BE2C (cell line): ENCODE results near the gene CHAMP1. TPM values are rescaled to one million over a fixed set of nuclear protein-coding genes. Genes with fewer than 3 reads are reported as not detected.

ENCODE experiments used
- DNase-seq: peaks from one replicate; pipeline ENCODE4 v3.0.0-alpha.2; 2020
- H3K27me3 ChIP-seq: fragments of 250-450 bp; sonication (Bioruptor Pico); 2 replicates; pipeline ENCODE4 v1.5.1; 2020; ENCODE audit warnings: mild to moderate bottlenecking
- H3K36me3 ChIP-seq: fragments of 250-450 bp; sonication (Bioruptor Pico); 2 replicates; pipeline ENCODE4 v1.5.1; 2020; ENCODE audit warnings: mild to moderate bottlenecking
- H3K4me1 ChIP-seq: fragments of 250-450 bp; sonication (Bioruptor Pico); 2 replicates; pipeline ENCODE4 v1.5.1; 2020
- H3K4me3 ChIP-seq: 2 replicates; pipeline ENCODE4 v1.5.1; 2011; ENCODE audit warnings: low read depth, low read length
- H3K9me3 ChIP-seq: fragments of 250-450 bp; sonication (Bioruptor Pico); 2 replicates; pipeline ENCODE4 v1.5.1; 2020
- polyA plus RNA-seq: library from polyadenylated mRNA; unstranded; fragments of >200 nt; gene quantifications from one replicate; pipeline ENCODE4 v1.2.1, GENCODE V29; 2012; ENCODE audit warnings: low read depth, missing spikeins; ENCODE audit not compliant: insufficient read length, insufficient read depth
- TF ChIP-seq, protein P1 (sequence below): IDR thresholded peaks from 2 replicates; pipeline ENCODE4 v1.5.1; 2012; ENCODE audit warnings: mild to moderate bottlenecking, low read depth, low read length

Gene CHAMP1, protein sequence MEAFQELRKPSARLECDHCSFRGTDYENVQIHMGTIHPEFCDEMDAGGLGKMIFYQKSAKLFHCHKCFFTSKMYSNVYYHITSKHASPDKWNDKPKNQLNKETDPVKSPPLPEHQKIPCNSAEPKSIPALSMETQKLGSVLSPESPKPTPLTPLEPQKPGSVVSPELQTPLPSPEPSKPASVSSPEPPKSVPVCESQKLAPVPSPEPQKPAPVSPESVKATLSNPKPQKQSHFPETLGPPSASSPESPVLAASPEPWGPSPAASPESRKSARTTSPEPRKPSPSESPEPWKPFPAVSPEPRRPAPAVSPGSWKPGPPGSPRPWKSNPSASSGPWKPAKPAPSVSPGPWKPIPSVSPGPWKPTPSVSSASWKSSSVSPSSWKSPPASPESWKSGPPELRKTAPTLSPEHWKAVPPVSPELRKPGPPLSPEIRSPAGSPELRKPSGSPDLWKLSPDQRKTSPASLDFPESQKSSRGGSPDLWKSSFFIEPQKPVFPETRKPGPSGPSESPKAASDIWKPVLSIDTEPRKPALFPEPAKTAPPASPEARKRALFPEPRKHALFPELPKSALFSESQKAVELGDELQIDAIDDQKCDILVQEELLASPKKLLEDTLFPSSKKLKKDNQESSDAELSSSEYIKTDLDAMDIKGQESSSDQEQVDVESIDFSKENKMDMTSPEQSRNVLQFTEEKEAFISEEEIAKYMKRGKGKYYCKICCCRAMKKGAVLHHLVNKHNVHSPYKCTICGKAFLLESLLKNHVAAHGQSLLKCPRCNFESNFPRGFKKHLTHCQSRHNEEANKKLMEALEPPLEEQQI
- 27.4 TPM for polyA plus RNA-seq

DNA sequence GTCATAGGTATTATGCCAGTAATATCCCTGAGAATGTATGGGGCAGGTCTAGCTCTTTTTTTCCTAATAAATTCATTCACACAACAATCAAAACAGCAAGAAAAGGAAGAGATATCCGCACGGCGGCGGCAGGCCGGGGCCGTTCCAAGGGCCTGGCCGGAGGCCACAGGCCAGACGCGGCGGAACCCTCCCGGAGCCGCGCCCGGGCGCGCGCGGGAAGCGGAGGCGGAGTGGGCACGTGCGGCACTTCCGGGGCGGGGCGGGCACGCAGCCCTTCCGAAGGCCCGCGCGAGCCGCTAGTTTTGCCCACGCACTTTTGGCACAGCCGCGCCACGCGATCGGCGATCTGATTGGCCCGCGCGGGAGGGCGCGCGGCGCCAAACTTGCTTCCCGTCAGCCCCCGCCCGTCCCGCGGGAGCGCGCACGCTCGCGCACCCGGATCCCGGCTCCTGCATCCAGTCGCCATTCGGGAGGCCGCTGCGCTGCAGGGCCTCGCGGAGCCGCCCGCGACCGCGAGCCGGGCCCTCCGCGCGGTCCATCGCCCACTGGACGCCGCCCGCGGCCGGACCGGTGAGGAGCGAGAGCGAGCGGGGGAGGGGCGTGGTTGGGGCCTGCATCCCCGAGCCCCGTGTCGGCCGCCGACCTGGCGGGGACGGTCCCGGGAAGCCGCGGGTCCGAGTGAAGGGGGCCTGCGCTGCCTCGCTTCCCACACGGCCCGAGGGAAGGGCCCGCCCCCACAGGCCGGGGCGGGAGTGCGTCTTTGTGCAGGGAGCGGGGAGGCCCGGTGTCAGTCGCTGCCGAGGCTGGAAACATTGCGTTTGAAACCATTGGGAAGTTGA lies at the start of gene CHAMP1:
TSS of gene CHAMP1 (plus strand) at position 430 of the 839 bp plus-strand sequence. CDS start 9,340 bp downstream, outside the sequence.
- H3K4me3 ChIP-seq: peak within 1 kb of the TSS; percentile 84
- TF ChIP-seq, protein P1, sequence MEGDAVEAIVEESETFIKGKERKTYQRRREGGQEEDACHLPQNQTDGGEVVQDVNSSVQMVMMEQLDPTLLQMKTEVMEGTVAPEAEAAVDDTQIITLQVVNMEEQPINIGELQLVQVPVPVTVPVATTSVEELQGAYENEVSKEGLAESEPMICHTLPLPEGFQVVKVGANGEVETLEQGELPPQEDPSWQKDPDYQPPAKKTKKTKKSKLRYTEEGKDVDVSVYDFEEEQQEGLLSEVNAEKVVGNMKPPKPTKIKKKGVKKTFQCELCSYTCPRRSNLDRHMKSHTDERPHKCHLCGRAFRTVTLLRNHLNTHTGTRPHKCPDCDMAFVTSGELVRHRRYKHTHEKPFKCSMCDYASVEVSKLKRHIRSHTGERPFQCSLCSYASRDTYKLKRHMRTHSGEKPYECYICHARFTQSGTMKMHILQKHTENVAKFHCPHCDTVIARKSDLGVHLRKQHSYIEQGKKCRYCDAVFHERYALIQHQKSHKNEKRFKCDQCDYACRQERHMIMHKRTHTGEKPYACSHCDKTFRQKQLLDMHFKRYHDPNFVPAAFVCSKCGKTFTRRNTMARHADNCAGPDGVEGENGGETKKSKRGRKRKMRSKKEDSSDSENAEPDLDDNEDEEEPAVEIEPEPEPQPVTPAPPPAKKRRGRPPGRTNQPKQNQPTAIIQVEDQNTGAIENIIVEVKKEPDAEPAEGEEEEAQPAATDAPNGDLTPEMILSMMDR: no peak
- H3K4me1 ChIP-seq: no peaks in the 10 kb centered on the region; the same call in 1 of the 2 replicates
- H3K27me3 ChIP-seq: no peaks in the 10 kb centered on the region
- DNase-seq: peak; percentile 97
- peaks cover 9% of the 10 kb centered on the region for H3K36me3 ChIP-seq
- H3K9me3 ChIP-seq: no peaks in the 10 kb centered on the region

DNA sequence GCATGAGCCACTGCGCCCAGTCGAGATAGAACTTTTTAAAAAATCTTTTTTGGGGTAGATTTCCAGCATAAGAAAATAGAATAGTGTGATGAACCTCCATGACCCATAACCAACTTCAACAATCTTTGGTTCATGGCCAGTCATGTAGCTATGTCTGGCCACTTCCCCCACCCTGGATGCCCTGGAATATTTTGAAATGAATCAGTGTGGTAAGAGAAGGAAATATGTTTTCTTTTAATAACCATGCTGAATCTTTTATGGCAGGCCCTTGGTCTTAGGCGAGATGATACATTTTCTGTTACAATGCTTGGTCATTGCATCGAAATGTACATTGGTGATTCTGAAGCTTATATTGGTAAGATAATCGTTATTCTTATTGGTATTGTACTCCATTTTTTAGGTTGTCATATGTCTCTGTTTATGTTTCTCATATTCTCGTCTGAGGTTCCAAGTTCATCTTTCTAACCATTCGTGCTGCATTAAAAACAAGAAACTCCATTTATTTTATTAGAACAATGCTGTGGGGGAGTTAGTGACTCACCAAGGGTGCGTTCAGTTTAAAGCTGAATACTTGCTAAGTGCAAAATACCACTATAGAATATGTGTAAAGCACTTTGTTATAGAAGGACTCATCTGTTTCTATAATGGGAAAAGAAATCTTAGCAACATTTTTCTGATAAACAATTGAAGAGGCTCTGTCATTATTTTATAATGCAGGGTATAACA lies 49.3 kb upstream of the CHAMP1 start:
- TF ChIP-seq, protein P1: no peak
- H3K4me3 ChIP-seq: no peak overlapping the region
- no peak for DNase-seq
- H3K27me3 ChIP-seq: no peaks in the 10 kb centered on the region
- no peaks in the 10 kb centered on the region for H3K9me3 ChIP-seq
- H3K4me1 ChIP-seq: no peaks in the 10 kb centered on the region
- H3K36me3 ChIP-seq: peaks cover 95% of the 10 kb centered on the region

DNA sequence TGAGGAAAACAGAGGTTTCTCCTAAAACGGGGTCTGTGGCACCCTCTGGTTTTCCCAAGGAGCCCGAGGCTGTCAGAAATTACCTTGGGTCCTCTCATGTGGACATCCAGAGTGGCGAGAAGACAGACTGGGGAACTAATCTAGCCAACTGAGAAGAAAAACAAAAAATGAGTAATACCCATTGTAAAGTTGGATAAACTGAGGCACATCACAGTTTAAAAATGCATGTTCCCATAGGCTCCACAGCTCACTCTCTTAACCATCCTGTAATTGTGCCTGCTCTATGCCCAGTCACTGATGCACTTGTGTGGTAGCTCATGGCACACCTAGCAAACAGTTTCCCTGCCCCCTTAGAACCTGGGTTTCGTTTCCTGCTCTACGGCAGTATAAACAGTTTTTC lies 48.1 kb upstream of the CHAMP1 start:
- Histone ChIP-seq H3K9me3 (no peaks in the 10 kb centered on the region), H3K4me3 (no peak overlapping the region), H3K4me1 (no peaks in the 10 kb centered on the region), H3K36me3 (peaks cover 87% of the 10 kb centered on the region), H3K27me3 (no peaks in the 10 kb centered on the region)
- TF ChIP-seq, protein P1: no peak
- DNase-seq: no peak

DNA sequence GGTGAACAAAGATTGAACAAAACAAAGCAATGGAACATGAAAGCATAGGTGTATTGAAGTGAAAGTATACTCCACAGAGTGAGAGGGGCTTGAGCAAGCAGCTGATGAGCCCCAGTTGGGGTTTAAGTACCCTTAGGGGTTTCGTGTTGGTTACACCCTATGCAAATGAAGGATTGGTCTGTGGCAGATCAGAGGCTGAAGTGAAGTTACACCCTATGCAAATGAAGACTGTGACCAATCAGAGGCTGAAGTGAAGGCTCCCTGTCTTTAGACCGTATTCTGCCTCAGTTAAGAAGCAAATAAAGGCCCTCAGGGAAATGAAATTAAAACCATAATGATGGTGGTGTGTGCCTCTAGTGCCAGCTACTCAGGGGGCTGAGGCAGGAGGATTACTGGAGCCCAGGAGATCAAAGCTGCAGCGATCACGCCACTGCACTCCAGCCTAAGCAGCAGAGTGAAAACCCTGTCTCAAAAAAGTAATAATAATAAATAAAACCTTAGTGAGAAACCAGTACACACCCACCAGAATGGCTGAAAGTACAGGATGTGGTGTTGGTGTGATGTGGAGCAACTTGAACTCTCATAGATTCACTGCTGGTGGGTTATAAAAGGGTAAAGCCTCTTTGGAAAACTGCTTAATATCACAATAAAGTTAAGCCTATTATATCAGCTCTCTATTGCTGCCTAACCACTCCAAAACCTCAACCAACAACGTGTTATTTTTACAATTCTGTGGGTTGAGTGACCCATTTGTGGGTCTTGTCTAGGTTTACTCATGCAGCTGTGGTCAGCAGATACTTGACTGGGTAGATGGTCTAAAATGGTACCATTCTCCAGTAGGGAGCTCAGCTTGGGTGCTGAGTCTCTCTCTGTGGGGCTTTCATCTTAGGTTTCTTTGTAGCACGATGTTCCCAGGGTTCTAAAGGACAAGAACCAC lies 45.7 kb upstream of the CHAMP1 start:
- TF ChIP-seq, protein P1: no peak
- Histone ChIP-seq H3K4me1 (no peaks in the 10 kb centered on the region), H3K27me3 (no peaks in the 10 kb centered on the region), H3K9me3 (no peaks in the 10 kb centered on the region), H3K4me3 (no peak overlapping the region), H3K36me3 (peaks cover 78% of the 10 kb centered on the region)
- DNase-seq: no peak
